ENCODE data around the gene ZFYVE9.

DNA sequence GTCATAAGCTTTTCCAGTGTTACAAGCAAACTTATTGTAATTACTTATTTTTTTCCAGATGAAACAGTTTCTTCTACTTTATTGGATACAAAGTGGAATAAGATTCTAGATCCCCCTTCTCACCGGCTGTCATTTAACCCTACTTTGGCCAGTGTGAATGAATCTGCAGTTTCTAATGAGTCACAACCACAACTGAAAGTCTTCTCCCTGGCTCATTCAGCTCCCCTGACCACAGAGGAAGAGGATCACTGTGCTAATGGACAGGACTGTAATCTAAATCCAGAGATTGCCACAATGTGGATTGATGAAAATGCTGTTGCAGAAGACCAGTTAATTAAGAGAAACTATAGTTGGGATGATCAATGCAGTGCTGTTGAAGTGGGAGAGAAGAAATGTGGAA is 95.5 kb downstream of the ZFYVE9 start:
- TF ChIP-seq, protein P1, sequence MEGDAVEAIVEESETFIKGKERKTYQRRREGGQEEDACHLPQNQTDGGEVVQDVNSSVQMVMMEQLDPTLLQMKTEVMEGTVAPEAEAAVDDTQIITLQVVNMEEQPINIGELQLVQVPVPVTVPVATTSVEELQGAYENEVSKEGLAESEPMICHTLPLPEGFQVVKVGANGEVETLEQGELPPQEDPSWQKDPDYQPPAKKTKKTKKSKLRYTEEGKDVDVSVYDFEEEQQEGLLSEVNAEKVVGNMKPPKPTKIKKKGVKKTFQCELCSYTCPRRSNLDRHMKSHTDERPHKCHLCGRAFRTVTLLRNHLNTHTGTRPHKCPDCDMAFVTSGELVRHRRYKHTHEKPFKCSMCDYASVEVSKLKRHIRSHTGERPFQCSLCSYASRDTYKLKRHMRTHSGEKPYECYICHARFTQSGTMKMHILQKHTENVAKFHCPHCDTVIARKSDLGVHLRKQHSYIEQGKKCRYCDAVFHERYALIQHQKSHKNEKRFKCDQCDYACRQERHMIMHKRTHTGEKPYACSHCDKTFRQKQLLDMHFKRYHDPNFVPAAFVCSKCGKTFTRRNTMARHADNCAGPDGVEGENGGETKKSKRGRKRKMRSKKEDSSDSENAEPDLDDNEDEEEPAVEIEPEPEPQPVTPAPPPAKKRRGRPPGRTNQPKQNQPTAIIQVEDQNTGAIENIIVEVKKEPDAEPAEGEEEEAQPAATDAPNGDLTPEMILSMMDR (IDR thresholded peaks at IDR 0.05; ENCODE audit: insufficient read depth, low read depth, low read length): no peak
- TF ChIP-seq EZH2 (IDR thresholded peaks at IDR 0.05; ENCODE audit: insufficient read depth, low read length): no peak

Data from astrocyte (in vitro differentiated cells and primary cell).